GM12873 (cell line): ENCODE data around the gene IL1R1.
A peak's percentile ranks its signal among the peaks of the same experiment; 100 is the strongest.

Experiments used
- TF ChIP-seq, protein P1 (sequence below): IDR thresholded peaks from 2 replicates; pipeline ENCODE4 v1.5.1; 2012; ENCODE audit warnings: low read depth, mild to moderate bottlenecking, moderate library complexity, low read length, control low read depth; ENCODE audit not compliant: insufficient read depth; ENCODE audit errors: missing control alignments

Gene IL1R1

DNA sequence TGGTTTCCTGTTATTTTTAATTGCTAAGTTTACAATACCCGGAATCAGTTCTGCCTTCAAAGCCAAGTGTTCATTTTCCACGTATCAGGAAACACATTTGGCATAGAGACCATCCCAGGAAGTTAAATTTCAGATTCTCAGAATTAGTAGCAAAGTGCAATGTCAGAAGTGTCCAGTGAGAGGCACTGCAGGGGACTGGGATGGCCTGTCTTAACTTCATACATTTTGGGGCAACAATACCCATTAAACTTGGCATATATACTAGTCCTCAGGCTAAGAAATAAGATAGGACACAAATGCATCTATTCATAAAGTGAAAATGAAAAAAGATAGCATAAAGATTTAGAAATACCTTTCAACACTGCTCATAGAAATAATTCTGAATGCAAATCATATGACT, 42.8 kb downstream of the IL1R1 start:
- TF ChIP-seq, protein P1, sequence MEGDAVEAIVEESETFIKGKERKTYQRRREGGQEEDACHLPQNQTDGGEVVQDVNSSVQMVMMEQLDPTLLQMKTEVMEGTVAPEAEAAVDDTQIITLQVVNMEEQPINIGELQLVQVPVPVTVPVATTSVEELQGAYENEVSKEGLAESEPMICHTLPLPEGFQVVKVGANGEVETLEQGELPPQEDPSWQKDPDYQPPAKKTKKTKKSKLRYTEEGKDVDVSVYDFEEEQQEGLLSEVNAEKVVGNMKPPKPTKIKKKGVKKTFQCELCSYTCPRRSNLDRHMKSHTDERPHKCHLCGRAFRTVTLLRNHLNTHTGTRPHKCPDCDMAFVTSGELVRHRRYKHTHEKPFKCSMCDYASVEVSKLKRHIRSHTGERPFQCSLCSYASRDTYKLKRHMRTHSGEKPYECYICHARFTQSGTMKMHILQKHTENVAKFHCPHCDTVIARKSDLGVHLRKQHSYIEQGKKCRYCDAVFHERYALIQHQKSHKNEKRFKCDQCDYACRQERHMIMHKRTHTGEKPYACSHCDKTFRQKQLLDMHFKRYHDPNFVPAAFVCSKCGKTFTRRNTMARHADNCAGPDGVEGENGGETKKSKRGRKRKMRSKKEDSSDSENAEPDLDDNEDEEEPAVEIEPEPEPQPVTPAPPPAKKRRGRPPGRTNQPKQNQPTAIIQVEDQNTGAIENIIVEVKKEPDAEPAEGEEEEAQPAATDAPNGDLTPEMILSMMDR: peak; percentile 33

DNA sequence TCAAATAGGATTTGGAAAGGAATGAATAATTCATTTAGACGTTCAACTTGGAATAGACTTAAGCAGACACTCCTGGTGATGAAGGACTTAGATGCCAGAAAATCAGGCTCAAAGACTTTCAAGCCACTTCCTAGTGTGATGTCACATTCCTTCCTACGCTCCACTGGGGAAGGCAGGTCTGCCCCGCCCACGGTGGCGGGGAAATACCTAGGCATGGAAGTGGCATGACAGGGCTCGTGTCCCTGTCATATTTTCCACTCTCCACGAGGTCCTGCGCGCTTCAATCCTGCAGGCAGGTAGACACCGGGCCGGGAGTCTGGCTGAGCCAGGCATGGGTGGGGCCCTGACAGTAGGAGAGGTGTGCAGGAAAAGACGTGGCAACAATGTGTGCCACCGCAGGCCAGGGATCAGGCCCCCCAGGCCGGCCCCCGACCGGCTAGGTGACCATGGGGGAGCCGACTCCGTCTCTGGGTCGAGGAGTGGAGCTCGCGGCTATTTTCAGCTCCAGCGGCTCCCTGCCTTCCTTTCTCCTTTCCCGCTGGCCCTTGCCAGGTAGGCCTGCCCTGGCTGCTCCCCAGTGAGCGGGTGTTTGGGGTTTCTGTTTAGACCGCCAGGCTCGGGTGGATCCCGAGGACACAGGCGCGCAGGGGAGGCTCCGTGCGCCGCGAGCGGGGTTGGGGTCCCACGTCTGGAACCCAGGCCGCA, 44.4 kb downstream of the IL1R1 start, which contains the start of gene IL1RL2:
IL1RL2 (plus strand) TSS at position 233 of the 705 bp plus-strand sequence. CDS start 845 bp downstream, outside the sequence.
- TF ChIP-seq, protein P1: no peak

DNA sequence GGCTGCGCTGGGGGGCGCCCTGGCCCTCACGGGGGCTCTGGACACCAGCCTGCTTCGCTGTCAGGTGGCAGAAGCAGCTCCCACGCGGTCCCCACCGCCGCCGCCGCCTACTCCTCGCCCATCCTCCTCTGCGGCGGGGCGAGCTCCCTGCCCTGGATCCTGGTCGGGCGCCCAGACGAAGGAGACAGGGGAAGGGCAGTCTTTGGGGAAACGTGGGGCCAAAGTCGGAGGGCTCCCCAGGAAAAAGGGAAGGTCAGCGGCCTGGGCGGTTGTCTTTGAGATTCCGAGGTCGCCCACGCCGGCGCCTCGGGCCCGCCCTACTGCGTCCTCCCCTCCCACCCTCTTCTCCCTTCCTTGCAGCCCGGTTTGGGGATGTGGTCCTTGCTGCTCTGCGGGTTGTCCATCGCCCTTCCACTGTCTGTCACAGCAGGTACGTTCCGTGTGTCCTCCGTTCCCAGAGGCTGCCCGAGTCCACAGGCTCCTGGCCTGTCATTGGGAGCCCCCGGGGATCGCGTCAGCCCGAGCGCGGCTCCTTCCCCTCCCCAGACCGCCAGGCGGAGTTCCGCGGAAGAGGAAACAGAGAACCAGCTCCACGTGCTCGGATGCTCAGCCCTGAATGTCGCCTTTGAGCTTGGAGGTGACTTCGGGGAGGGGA, 45.1 kb downstream of the IL1R1 start:
- TF ChIP-seq, protein P1: no peak

DNA sequence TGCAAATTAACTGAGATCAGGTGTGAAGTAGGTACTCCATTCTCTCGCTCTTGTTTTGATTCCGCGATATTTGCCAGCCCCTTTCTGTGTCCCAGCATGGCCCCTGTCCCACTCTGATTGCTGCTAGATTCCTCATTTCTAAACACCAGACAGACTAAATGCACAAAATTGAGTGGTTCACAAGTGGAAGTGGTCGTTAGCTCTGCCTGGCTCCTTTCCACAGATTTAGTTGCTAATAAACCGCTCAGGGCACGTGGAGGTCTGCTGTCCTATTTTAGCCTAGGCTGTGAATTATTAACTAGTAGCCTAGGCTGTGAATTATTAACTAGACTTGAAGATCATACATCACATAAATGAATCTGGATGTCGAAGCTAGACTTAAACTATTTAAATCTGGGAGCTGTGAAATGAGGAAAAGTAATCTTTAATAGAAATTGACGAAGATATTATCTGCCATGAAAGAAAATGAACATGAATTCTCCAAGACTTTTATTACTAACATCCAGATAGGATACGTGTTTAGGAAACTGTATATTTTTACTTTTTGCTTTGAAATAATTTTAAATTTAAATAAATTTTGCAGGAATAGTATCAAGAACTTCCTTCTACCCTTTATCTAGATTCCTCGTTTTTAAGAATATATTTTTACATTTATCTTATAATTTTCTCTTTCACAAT, 48.0 kb downstream of the IL1R1 start:
- TF ChIP-seq, protein P1: no peak

DNA sequence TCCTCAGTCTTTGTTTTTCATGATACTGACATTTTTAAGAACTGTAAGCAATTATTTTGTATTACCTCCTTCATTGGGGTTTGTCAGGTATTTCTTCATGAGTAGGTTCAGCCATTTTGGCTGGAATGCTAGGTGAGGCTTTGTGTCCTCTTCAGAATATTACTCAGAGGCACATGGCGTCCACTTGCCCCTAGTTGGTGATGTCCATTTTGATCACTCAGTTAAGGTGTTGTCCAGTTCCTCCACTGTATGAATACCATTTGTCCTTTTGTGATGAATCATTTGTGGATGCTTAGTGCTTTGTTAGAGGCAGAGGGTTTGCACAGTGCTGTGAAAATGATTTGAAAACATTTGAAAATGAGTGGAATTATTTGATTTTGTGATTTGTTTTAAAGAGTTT, 49.0 kb downstream of the IL1R1 start:
- TF ChIP-seq, protein P1: no peak

DNA sequence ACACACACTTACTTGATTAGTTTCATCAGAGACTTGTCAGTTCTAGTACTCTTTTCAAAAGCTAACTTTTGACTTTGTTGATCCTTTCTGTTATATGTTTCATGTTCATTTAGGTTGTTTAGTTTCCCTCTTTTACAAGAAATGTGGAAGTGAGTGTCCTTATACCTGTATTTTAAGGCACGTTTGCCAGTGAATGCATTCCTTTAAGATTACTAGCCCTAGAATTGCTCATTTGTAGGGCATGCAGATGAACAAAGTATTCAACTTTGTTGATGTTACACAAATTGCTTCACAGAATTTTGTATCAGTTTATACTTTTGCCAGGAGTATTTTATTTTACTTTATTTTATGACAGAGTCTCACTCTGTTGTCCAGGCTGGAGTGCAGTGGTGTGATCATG, 50.5 kb downstream of the IL1R1 start:
- TF ChIP-seq, protein P1: no peak

DNA sequence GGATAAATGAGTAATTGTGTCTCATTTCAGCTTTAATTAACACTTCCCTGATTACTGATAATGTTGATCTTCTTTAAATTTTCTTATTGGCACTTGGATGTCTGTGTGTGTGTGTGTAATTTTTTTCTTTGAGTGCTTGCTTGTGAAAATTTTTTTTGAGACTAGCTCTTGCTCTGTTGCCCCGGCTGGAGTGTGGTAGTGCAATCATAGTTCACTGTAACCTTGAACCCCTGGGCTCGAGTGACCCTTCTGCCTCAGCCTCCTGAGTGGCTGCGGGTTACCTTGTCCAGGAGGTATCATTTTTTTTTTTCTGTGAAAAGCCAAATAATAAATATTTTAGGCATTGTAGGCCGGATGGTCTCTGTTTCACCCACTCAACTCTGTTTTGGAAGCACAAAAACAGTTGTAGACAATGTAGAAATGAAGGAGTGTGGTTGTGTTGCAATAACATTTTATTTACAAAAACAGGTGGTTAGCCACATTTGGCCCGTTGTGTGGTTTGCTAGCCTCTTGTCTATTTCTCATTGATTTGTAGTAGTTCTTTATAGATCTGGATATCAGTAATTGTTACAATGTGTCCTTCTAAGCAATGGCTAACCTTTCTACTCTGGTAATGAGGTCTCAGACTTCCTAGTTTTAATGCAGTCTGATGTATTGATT, 52.2 kb downstream of the IL1R1 start:
- TF ChIP-seq, protein P1: no peak
